HepG2 (cell line): ENCODE measurements around the gene NELFCD. TPM values are rescaled to one million over a fixed set of nuclear protein-coding genes. Genes with fewer than 3 reads are reported as not detected.

Source experiments
- ETV6 ChIP-seq: sonication (generic); formaldehyde crosslinking; conservative IDR thresholded peaks from 2 replicates; pipeline ENCODE4 v1.4.0; 2020; ENCODE audit warnings: missing genetic modification reagents
- FIP1L1 ChIP-seq: fragments of 200-400 bp; formaldehyde crosslinking; IDR thresholded peaks from 2 replicates; pipeline ENCODE4 v1.6.1; 2018; ENCODE audit warnings: low read depth, mild to moderate bottlenecking, low read length, moderate library complexity, borderline replicate concordance; ENCODE audit not compliant: insufficient read depth
- GZF1 ChIP-seq: sonication (generic); formaldehyde crosslinking; IDR thresholded peaks from 2 replicates; pipeline ENCODE4 v1.5.1; 2020; ENCODE audit warnings: mild to moderate bottlenecking, missing genetic modification reagents
- MBNL3 ChIP-seq: fragments of 250-450 bp; sonication (Bioruptor Pico); conservative IDR thresholded peaks from 2 replicates; pipeline ENCODE4 v1.8.0; 2022; ENCODE audit warnings: mild to moderate bottlenecking, inconsistent platforms
- NFE2L1 ChIP-seq: sonication (generic); formaldehyde crosslinking; IDR thresholded peaks from 2 replicates; pipeline ENCODE4 v1.4.0; 2020; ENCODE audit warnings: missing genetic modification reagents, mild to moderate bottlenecking, borderline replicate concordance
- NFYC ChIP-seq: IDR thresholded peaks from 2 replicates; pipeline ENCODE4 v1.6.1; 2016; ENCODE audit warnings: missing genetic modification reagents, missing compliant biosample characterization
- SIN3B ChIP-seq: fragments of 150-350 bp; IDR thresholded peaks from 2 replicates; pipeline ENCODE4 v1.6.1; 2014; ENCODE audit warnings: low read length
- SOX5 ChIP-seq: IDR thresholded peaks from 2 replicates; pipeline ENCODE4 v1.6.1; 2016; ENCODE audit warnings: borderline replicate concordance
- TCF7 ChIP-seq: sonication (generic); IDR thresholded peaks from 2 replicates; pipeline ENCODE4 v1.6.1; 2016; ENCODE audit warnings: antibody characterized with exemption, low read depth
- ZBTB3 ChIP-seq: sonication (generic); formaldehyde crosslinking; IDR thresholded peaks from 2 replicates; pipeline ENCODE4 v1.4.0; 2020; ENCODE audit warnings: low read depth, mild to moderate bottlenecking, moderate library complexity, missing genetic modification reagents, borderline replicate concordance
- ZFP36 ChIP-seq: fragments of 150-350 bp; IDR thresholded peaks from 2 replicates; pipeline ENCODE4 v1.6.1; 2018; ENCODE audit warnings: borderline replicate concordance, low read length, low read depth; ENCODE audit not compliant: partially characterized antibody
- ZNF101 ChIP-seq: sonication (generic); formaldehyde crosslinking; IDR thresholded peaks from 2 replicates; pipeline ENCODE4 v1.4.0; 2020; ENCODE audit warnings: mild to moderate bottlenecking, low read depth, missing genetic modification reagents, borderline replicate concordance
- ZNF382 ChIP-seq: sonication (generic); formaldehyde crosslinking; IDR thresholded peaks from 2 replicates; pipeline ENCODE4 v1.5.0; 2020; ENCODE audit warnings: missing genetic modification reagents, mild to moderate bottlenecking, borderline replicate concordance
- ZNF660 ChIP-seq: sonication (generic); formaldehyde crosslinking; IDR thresholded peaks from 2 replicates; pipeline ENCODE4 v1.5.1; 2020; ENCODE audit warnings: mild to moderate bottlenecking, low read depth, missing genetic modification reagents, borderline replicate concordance
- ZNF746 ChIP-seq: sonication (generic); formaldehyde crosslinking; IDR thresholded peaks from 2 replicates; pipeline ENCODE4 v1.8.0; 2022; ENCODE audit warnings: mild to moderate bottlenecking, missing genetic modification reagents
- ZNF850 ChIP-seq: sonication (generic); formaldehyde crosslinking; conservative IDR thresholded peaks from 2 replicates; pipeline ENCODE4 v1.9.0; 2021; ENCODE audit warnings: mild to moderate bottlenecking, missing genetic modification reagents
- ZSCAN22 ChIP-seq: sonication (generic); formaldehyde crosslinking; IDR thresholded peaks from 2 replicates; pipeline ENCODE4 v1.4.0; 2020; ENCODE audit warnings: mild to moderate bottlenecking, missing genetic modification reagents
- polyA plus RNA-seq, 8 experiments: library from polyadenylated mRNA; depleted of rRNA in 3 of 8; stranded (reverse) in 7 of 8; unstranded in 1 of 8; fragments of >200 nt; fragmentation: Illumina TruSeq in 4 of 8; extraction: Trizol in 4 of 8; gene quantifications; 2 replicates each; pipeline versions ENCODE4 v1.2.1 to v1.2.3, GENCODE V29; 2011 to 2016; ENCODE audit warnings: low read depth in 4 of 8, missing spikeins in 1 of 8, mixed read lengths in 1 of 8; ENCODE audit not compliant: insufficient read depth in 1 of 8
- total RNA-seq, 5 experiments: library from RNA; depleted of rRNA; stranded (reverse); fragments of >200 nt; fragmentation: Illumina TruSeq; extraction: Trizol; gene quantifications; 2 replicates each; pipeline ENCODE4 v1.2.3, GENCODE V29; 2016; ENCODE audit warnings: low read depth in 1 of 5
- TF ChIP-seq, protein P1 (sequence below): sonication (generic); formaldehyde crosslinking; conservative IDR thresholded peaks from 2 replicates; pipeline ENCODE4 v1.8.1; 2023; ENCODE audit warnings: missing genetic modification reagents
- TF ChIP-seq, protein P2 (sequence below): sonication (generic); formaldehyde crosslinking; conservative IDR thresholded peaks from 2 replicates; pipeline ENCODE4 v1.8.0; 2022; ENCODE audit warnings: missing genetic modification reagents
- TF ChIP-seq, protein P3 (sequence below): sonication (generic); formaldehyde crosslinking; IDR thresholded peaks from 2 replicates; pipeline ENCODE4 v1.4.0; 2020; ENCODE audit warnings: missing genetic modification reagents
- TF ChIP-seq, protein P4 (sequence below): IDR thresholded peaks from 2 replicates; pipeline ENCODE4 v1.6.1; 2012; ENCODE audit warnings: inconsistent platforms
- TF ChIP-seq, protein P5 (sequence below): sonication (generic); formaldehyde crosslinking; IDR thresholded peaks from 2 replicates; pipeline ENCODE4 v1.5.0; 2020; ENCODE audit warnings: missing genetic modification reagents, mild to moderate bottlenecking, borderline replicate concordance

The NELFCD gene
- total and polyA plus RNA-seq, 2 of the 13 experiments (the other 11 are each of a cell fraction or from before 2014, with no cell fraction given), result 159 to 203 TPM

DNA sequence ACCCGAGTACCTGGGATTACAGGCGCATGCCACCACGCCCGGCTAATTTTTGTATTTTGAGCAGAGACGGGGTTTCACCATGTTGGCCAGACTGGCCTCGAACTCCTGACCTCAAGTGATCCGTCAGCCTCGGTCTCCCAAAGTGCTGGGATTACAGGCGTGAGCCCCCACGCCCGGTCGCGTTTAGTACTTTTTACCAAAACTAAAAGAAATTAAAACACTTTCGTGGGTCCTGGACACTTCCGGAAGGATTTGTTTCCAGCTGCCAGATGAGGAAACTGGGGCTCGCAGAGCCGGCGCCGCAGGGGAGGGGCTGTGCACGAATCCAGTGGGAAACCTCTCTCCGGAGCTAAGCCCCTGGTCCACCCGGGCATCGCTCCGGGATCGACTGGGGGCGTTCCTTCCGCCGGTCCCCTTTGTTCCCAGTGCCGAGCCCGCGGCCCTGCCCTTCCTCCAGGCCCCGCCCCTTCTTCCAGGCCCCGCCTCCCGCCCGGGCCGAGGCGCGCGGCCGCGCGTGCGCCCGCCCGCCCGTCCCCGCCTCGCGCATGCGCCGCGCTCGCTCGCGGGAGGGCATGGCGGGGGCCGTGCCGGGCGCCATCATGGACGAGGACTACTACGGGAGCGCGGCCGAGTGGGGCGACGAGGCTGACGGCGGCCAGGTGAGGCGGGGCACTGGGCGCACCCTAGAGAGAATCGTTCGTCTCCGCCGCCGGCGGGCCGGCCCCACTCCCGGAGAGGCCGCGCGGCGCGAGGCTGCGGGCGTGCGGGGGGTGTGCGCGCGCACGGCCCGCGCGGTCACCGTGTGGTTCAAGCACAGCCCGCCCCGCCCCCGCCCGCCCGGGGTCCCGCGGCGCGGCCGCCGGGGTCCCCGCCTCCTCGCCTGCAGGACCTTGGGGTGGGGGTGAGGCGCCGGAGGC lies at the start of gene NELFCD (continued):
- no peak for TF ChIP-seq ZSCAN22
- TF ChIP-seq, protein P1, sequence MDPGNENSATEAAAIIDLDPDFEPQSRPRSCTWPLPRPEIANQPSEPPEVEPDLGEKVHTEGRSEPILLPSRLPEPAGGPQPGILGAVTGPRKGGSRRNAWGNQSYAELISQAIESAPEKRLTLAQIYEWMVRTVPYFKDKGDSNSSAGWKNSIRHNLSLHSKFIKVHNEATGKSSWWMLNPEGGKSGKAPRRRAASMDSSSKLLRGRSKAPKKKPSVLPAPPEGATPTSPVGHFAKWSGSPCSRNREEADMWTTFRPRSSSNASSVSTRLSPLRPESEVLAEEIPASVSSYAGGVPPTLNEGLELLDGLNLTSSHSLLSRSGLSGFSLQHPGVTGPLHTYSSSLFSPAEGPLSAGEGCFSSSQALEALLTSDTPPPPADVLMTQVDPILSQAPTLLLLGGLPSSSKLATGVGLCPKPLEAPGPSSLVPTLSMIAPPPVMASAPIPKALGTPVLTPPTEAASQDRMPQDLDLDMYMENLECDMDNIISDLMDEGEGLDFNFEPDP (CRISPR knock-in tag), result no peak
- TF ChIP-seq MBNL3 (CRISPR knock-in tag), result no peak
- TF ChIP-seq GZF1, result no peak
- peak; percentile 79; the same call in 1 of the 2 replicates for TF ChIP-seq SOX5 (CRISPR knock-in tag)
- TF ChIP-seq ZBTB3 (CRISPR knock-in tag), result peak; percentile 39; the same call in 1 of the 2 replicates
- TF ChIP-seq, protein P2, sequence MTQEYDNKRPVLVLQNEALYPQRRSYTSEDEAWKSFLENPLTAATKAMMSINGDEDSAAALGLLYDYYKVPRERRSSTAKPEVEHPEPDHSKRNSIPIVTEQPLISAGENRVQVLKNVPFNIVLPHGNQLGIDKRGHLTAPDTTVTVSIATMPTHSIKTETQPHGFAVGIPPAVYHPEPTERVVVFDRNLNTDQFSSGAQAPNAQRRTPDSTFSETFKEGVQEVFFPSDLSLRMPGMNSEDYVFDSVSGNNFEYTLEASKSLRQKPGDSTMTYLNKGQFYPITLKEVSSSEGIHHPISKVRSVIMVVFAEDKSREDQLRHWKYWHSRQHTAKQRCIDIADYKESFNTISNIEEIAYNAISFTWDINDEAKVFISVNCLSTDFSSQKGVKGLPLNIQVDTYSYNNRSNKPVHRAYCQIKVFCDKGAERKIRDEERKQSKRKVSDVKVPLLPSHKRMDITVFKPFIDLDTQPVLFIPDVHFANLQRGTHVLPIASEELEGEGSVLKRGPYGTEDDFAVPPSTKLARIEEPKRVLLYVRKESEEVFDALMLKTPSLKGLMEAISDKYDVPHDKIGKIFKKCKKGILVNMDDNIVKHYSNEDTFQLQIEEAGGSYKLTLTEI, result no peak
- TF ChIP-seq, protein P3, sequence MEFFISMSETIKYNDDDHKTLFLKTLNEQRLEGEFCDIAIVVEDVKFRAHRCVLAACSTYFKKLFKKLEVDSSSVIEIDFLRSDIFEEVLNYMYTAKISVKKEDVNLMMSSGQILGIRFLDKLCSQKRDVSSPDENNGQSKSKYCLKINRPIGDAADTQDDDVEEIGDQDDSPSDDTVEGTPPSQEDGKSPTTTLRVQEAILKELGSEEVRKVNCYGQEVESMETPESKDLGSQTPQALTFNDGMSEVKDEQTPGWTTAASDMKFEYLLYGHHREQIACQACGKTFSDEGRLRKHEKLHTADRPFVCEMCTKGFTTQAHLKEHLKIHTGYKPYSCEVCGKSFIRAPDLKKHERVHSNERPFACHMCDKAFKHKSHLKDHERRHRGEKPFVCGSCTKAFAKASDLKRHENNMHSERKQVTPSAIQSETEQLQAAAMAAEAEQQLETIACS (CRISPR knock-in tag), result peak; percentile 93
- TF ChIP-seq SIN3B, result no peak
- no peak for TF ChIP-seq FIP1L1
- no peak for TF ChIP-seq ZNF101 (CRISPR knock-in tag)
- TF ChIP-seq, protein P4, sequence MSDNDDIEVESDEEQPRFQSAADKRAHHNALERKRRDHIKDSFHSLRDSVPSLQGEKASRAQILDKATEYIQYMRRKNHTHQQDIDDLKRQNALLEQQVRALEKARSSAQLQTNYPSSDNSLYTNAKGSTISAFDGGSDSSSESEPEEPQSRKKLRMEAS, result peak; percentile 83
- no peak for TF ChIP-seq ZFP36
- TF ChIP-seq NFE2L1 (CRISPR knock-in tag), result no peak
- TF ChIP-seq ETV6 (CRISPR knock-in tag), result peak; percentile 24; the same call in 1 of the 2 replicates
- TF ChIP-seq NFYC (CRISPR knock-in tag), result no peak
- peak; percentile 84; the same call in 1 of the 2 replicates for TF ChIP-seq ZNF746
- TF ChIP-seq ZNF660 (CRISPR knock-in tag), result no peak
- TF ChIP-seq ZNF850 (CRISPR knock-in tag), result no peak
- TF ChIP-seq, protein P5, sequence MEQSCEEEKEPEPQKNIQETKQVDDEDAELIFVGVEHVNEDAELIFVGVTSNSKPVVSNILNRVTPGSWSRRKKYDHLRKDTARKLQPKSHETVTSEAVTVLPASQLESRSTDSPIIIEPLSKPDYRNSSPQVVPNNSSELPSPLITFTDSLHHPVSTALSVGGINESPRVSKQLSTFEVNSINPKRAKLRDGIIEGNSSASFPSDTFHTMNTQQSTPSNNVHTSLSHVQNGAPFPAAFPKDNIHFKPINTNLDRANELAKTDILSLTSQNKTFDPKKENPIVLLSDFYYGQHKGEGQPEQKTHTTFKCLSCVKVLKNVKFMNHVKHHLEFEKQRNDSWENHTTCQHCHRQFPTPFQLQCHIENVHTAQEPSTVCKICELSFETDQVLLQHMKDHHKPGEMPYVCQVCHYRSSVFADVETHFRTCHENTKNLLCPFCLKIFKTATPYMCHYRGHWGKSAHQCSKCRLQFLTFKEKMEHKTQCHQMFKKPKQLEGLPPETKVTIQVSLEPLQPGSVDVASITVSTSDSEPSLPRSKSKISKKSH (CRISPR knock-in tag), result peak; percentile 46; the same call in 1 of the 2 replicates
- no peak for TF ChIP-seq ZNF382 (CRISPR knock-in tag)
- peak; percentile 91 for TF ChIP-seq TCF7
